NT2/D1 (cell line): ENCODE results near the gene QSOX2.

Source experiments
- SUZ12 ChIP-seq: IDR thresholded peaks from 2 replicates; pipeline ENCODE4 v1.6.1; 2011; ENCODE audit not compliant: insufficient read length, insufficient read depth; ENCODE audit errors: extremely low read depth
- YY1 ChIP-seq: IDR thresholded peaks from 2 replicates; pipeline ENCODE4 v1.6.1; 2011; ENCODE audit not compliant: insufficient read length, insufficient read depth
- ZNF274 ChIP-seq: IDR thresholded peaks from 2 replicates; pipeline ENCODE4 v1.6.1; 2011; ENCODE audit warnings: mild to moderate bottlenecking, low read depth, low read length

- TF ChIP-seq YY1 (no peak), SUZ12 (no peak), ZNF274 (no peak)
Measured at GRCh38 chr9:136252846-136253245, 7.2 kb upstream of the QSOX2 start.
